Measurements from ENCODE around the gene PPY.

GRCh38 chr17:43974382-43975266 lies 32.3 kb upstream of the PPY start:
- no peak for TF ChIP-seq CTCF (IDR thresholded peaks at IDR 0.05)
- no peak for TF ChIP-seq EZH2 (IDR thresholded peaks at IDR 0.05; ENCODE audit: borderline replicate concordance, insufficient read depth, low read depth, low read length, poor library complexity, severe bottlenecking)

Data from B cell (primary cell).